Suprapubic skin (tissue), 4 donors: Measurements from ENCODE around the gene HMGCR. TPM values are rescaled to one million over a fixed set of nuclear protein-coding genes. Genes with fewer than 3 reads are reported as not detected.

Experiments
- DNase-seq, 2 donors: peaks; one replicate each; pipeline ENCODE4 v3.0.0-alpha.2; 2019; ENCODE audit warnings: low spot score in 2 of 2
- H3K27ac ChIP-seq: fragments of 200-600 bp; sonication (generic); one replicate; pipeline ENCODE4 v1.5.1; 2019
- H3K27me3 ChIP-seq: fragments of 200-600 bp; sonication (generic); one replicate; pipeline ENCODE4 v1.5.1; 2019
- H3K36me3 ChIP-seq: fragments of 200-600 bp; sonication (generic); one replicate; pipeline ENCODE4 v1.5.1; 2019
- H3K4me1 ChIP-seq: fragments of 200-600 bp; sonication (generic); one replicate; pipeline ENCODE4 v1.5.1; 2019
- H3K4me3 ChIP-seq: fragments of 200-600 bp; sonication (generic); one replicate; pipeline ENCODE4 v1.5.1; 2019; ENCODE audit warnings: mild to moderate bottlenecking
- H3K9me3 ChIP-seq: fragments of 200-600 bp; sonication (generic); one replicate; pipeline ENCODE4 v1.5.1; 2019
- CTCF ChIP-seq, 2 donors: fragments of 200-600 bp in 1 of 2; fragments of 450-650 bp in 1 of 2; sonication (generic) in 1 of 2; IDR thresholded peaks; one replicate each; pipeline ENCODE4 v1.5.1; 2016 to 2019; ENCODE audit warnings: antibody characterized with exemption in 2 of 2, mild to moderate bottlenecking in 1 of 2, moderate library complexity in 1 of 2
- EP300 ChIP-seq: sonication (generic); formaldehyde crosslinking; IDR thresholded peaks from one replicate; pipeline ENCODE4 v1.6.1; 2017; ENCODE audit warnings: antibody characterized with exemption
- POLR2A ChIP-seq, 2 donors: fragments of 450-650 bp; IDR thresholded peaks; one replicate each; pipeline ENCODE4 v1.6.1; 2017; ENCODE audit warnings: antibody characterized with exemption in 2 of 2, mild to moderate bottlenecking in 2 of 2, moderate library complexity in 2 of 2
- POLR2AphosphoS5 ChIP-seq, 3 donors: sonication (generic); formaldehyde crosslinking; IDR thresholded peaks; one replicate each; pipeline ENCODE4 v1.6.1; 2017; ENCODE audit warnings: antibody characterized with exemption in 3 of 3
- WGBS: methylation state at CpG from one replicate; pipeline ENCODE4 v1.1.5; 2018; 5-methylcytosine and 5-hydroxymethylcytosine counted together
- total RNA-seq, 4 donors: library from RNA; depleted of rRNA; stranded (reverse); fragments of >200 nt; gene quantifications; one replicate each; pipeline ENCODE4 v1.1.0, GENCODE V29; 2016

HMGCR gene
- total RNA-seq, 4 donors from 2014 or later = 72.4 to 292 (median 96.2) TPM

- 90% methylated on average over 3 of the region's 3 CpGs for WGBS
- H3K9me3 ChIP-seq = no peaks in the 10 kb centered on the region
- no peak overlapping the region for H3K27ac ChIP-seq
- TF ChIP-seq CTCF (IDR thresholded peaks at IDR 0.05) (no peak), POLR2A (IDR thresholded peaks at IDR 0.05) (no peak), POLR2AphosphoS5 (IDR thresholded peaks at IDR 0.05) (no peak), EP300 (no peak)
- DNase-seq = no peak
- H3K4me3 ChIP-seq = no peak overlapping the region
- H3K36me3 ChIP-seq = peaks cover 76% of the 10 kb centered on the region
- H3K4me1 ChIP-seq = peaks cover 5% of the 10 kb centered on the region
- H3K27me3 ChIP-seq = no peaks in the 10 kb centered on the region
Measured at GRCh38 chr5:75358117-75358516, 21.1 kb downstream of the HMGCR start.

- H3K4me1 ChIP-seq = peaks cover 11% of the 10 kb centered on the region
- DNase-seq = no peak
- H3K36me3 ChIP-seq = peaks cover 49% of the 10 kb centered on the region
- H3K4me3 ChIP-seq = no peak overlapping the region
- 78% methylated on average over 4 of the region's 4 CpGs for WGBS
- no peaks in the 10 kb centered on the region for H3K27me3 ChIP-seq
- H3K9me3 ChIP-seq = no peaks in the 10 kb centered on the region
- no peak overlapping the region for H3K27ac ChIP-seq
- TF ChIP-seq EP300 (no peak), CTCF (IDR thresholded peaks at IDR 0.05) (no peak), POLR2A (IDR thresholded peaks at IDR 0.05) (no peak), POLR2AphosphoS5 (IDR thresholded peaks at IDR 0.05) (no peak)
Measured at GRCh38 chr5:75361310-75361709, 24.3 kb downstream of the HMGCR start.

GRCh38 chr5:75362474-75362975 lies 25.5 kb downstream of the HMGCR start:
- no peak overlapping the region for H3K27ac ChIP-seq

GRCh38 chr5:75363111-75363510 lies 26.1 kb downstream of the HMGCR start:
- no peak overlapping the region for H3K27ac ChIP-seq
- DNase-seq = no peak
- no peak overlapping the region for H3K4me3 ChIP-seq
- H3K4me1 ChIP-seq = peaks cover 11% of the 10 kb centered on the region
- H3K27me3 ChIP-seq = no peaks in the 10 kb centered on the region
- no peaks in the 10 kb centered on the region for H3K9me3 ChIP-seq
- no peak for TF ChIP-seq CTCF (IDR thresholded peaks at IDR 0.05)
- WGBS = 43% methylated on average over 5 of the region's 5 CpGs
- peaks cover 31% of the 10 kb centered on the region for H3K36me3 ChIP-seq

More at GRCh38 chr5:75362474-75362975, 25.5 kb downstream of the HMGCR start:
- Histone ChIP-seq H3K4me3 (no peak overlapping the region), H3K27me3 (no peaks in the 10 kb centered on the region), H3K9me3 (no peaks in the 10 kb centered on the region), H3K4me1 (peaks cover 11% of the 10 kb centered on the region), H3K36me3 (peaks cover 37% of the 10 kb centered on the region)
- 86% methylated on average over 4 of the region's 4 CpGs for WGBS
- DNase-seq = no peak
- no peak for TF ChIP-seq POLR2A (IDR thresholded peaks at IDR 0.05)
- no peak for TF ChIP-seq POLR2AphosphoS5 (IDR thresholded peaks at IDR 0.05)
- TF ChIP-seq CTCF (IDR thresholded peaks at IDR 0.05) = no peak
- no peak for TF ChIP-seq EP300

GRCh38 chr5:75363726-75364495 lies 26.9 kb downstream of the HMGCR start:
- Histone ChIP-seq H3K27ac (no peak overlapping the region), H3K4me1 (peaks cover 11% of the 10 kb centered on the region), H3K4me3 (no peak overlapping the region), H3K27me3 (no peaks in the 10 kb centered on the region), H3K9me3 (no peaks in the 10 kb centered on the region), H3K36me3 (peaks cover 23% of the 10 kb centered on the region)
- WGBS = 48% methylated on average over 8 of the region's 8 CpGs
- no peak for DNase-seq
- TF ChIP-seq EP300 (no peak), POLR2A (IDR thresholded peaks at IDR 0.05) (no peak), CTCF (IDR thresholded peaks at IDR 0.05) (no peak), POLR2AphosphoS5 (IDR thresholded peaks at IDR 0.05) (no peak)
